OCI-LY3 (cell line): ENCODE data around the gene TBXA2R.

ENCODE experiments used
- H2AFZ ChIP-seq: fragments of 200-600, 300-600 bp; shearing (Covaris generic); 2 replicates; pipeline ENCODE4 v1.6.0; 2014; ENCODE audit warnings: antibody characterized with exemption, low read depth, low read length
- H3K27ac ChIP-seq: fragments of 200-600, 300-600 bp; sonication (generic); 2 replicates; pipeline ENCODE4 v1.5.1; 2014; ENCODE audit warnings: mild to moderate bottlenecking, low read length, moderate library complexity, mixed read lengths
- H3K27me3 ChIP-seq: fragments of 200-600, 300-600 bp; sonication (generic); 2 replicates; pipeline ENCODE4 v1.6.1; 2014; ENCODE audit warnings: low read depth, low read length, mixed read lengths
- H3K36me3 ChIP-seq: fragments of 200-600, 300-600 bp; sonication (generic); replicated peaks from 2 replicates; pipeline ENCODE3; 2014; ENCODE audit warnings: low read depth, low read length, mixed read lengths
- H3K4me1 ChIP-seq: fragments of 300-600, 200-600 bp; sonication (generic); 2 replicates; pipeline ENCODE4 v1.6.1; 2014; ENCODE audit warnings: low read length, mixed read lengths
- H3K4me2 ChIP-seq: fragments of 200-600, 300-600 bp; sonication (generic); 2 replicates; pipeline ENCODE4 v1.6.1; 2014; ENCODE audit warnings: low read length, mixed read lengths
- H3K4me3 ChIP-seq: fragments of 300-600, 200-600 bp; sonication (generic); 2 replicates; pipeline ENCODE4 v1.5.1; 2014; ENCODE audit warnings: antibody characterized with exemption, mild to moderate bottlenecking, low read length, moderate library complexity
- H3K79me2 ChIP-seq: fragments of 300-600, 200-600 bp; shearing (Covaris generic); 2 replicates; pipeline ENCODE4 v1.6.1; 2014; ENCODE audit warnings: mild to moderate bottlenecking, low read length, mixed read lengths
- H3K9ac ChIP-seq: fragments of 300-600, 200-600 bp; shearing (Covaris generic); 2 replicates; pipeline ENCODE4 v1.6.0; 2014; ENCODE audit warnings: mild to moderate bottlenecking, low read length, moderate library complexity
- H3K9me3 ChIP-seq: fragments of 200-600, 300-600 bp; shearing (Covaris generic); 2 replicates; pipeline ENCODE4 v1.6.1; 2014; ENCODE audit warnings: low read length, mixed read lengths; ENCODE audit not compliant: insufficient read depth
- H4K20me1 ChIP-seq: fragments of 200-600, 300-600 bp; sonication (generic); 2 replicates; pipeline ENCODE4 v1.6.1; 2016; ENCODE audit warnings: low read length, mixed read lengths; ENCODE audit not compliant: insufficient read depth
- EZH2phosphoT487 ChIP-seq: fragments of 200-600 bp; shearing (Covaris generic); IDR thresholded peaks from 2 replicates; pipeline ENCODE4 v1.6.1; 2018; ENCODE audit warnings: antibody characterized with exemption, mixed run types, low read depth
- TF ChIP-seq, protein P1 (sequence below): fragments of 200-600, 300-600 bp; sonication (generic); IDR thresholded peaks from 2 replicates; pipeline ENCODE4 v1.5.1; 2014; ENCODE audit warnings: antibody characterized with exemption, low read length, low read depth

Gene TBXA2R

GRCh38 chr19:3609779-3610719, 3.4 kb upstream of the TBXA2R start:
- Histone ChIP-seq H3K4me1 (peaks cover 4% of the 10 kb centered on the region), H3K27me3 (no peaks in the 10 kb centered on the region), H4K20me1 (no peaks in the 10 kb centered on the region), H3K4me3 (no peak overlapping the region), H3K9me3 (no peaks in the 10 kb centered on the region), H3K79me2 (no peaks in the 10 kb centered on the region), H3K27ac (no peak overlapping the region), H3K4me2 (no peak overlapping the region), H3K9ac (no peak overlapping the region), H2AFZ (no peak overlapping the region), H3K36me3 (peaks cover 8% of the 10 kb centered on the region)
- TF ChIP-seq EZH2phosphoT487: no peak
- TF ChIP-seq, protein P1, sequence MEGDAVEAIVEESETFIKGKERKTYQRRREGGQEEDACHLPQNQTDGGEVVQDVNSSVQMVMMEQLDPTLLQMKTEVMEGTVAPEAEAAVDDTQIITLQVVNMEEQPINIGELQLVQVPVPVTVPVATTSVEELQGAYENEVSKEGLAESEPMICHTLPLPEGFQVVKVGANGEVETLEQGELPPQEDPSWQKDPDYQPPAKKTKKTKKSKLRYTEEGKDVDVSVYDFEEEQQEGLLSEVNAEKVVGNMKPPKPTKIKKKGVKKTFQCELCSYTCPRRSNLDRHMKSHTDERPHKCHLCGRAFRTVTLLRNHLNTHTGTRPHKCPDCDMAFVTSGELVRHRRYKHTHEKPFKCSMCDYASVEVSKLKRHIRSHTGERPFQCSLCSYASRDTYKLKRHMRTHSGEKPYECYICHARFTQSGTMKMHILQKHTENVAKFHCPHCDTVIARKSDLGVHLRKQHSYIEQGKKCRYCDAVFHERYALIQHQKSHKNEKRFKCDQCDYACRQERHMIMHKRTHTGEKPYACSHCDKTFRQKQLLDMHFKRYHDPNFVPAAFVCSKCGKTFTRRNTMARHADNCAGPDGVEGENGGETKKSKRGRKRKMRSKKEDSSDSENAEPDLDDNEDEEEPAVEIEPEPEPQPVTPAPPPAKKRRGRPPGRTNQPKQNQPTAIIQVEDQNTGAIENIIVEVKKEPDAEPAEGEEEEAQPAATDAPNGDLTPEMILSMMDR: no peak

GRCh38 chr19:3608750-3609322, 2.2 kb upstream of the TBXA2R start:
- Histone ChIP-seq H3K4me2 (no peak overlapping the region), H3K4me3 (no peak overlapping the region), H3K9ac (no peak overlapping the region), H3K36me3 (peaks cover 8% of the 10 kb centered on the region), H4K20me1 (no peaks in the 10 kb centered on the region), H3K27me3 (no peaks in the 10 kb centered on the region), H3K4me1 (peaks cover 9% of the 10 kb centered on the region), H2AFZ (no peak overlapping the region), H3K9me3 (no peaks in the 10 kb centered on the region), H3K79me2 (no peaks in the 10 kb centered on the region), H3K27ac (no peak overlapping the region)
- TF ChIP-seq EZH2phosphoT487: no peak
- TF ChIP-seq, protein P1: no peak

- Histone ChIP-seq H3K79me2 (no peaks in the 10 kb centered on the region), H3K27me3 (no peaks in the 10 kb centered on the region), H3K4me2 (no peak overlapping the region), H3K4me3 (no peak overlapping the region), H3K9ac (no peak overlapping the region), H3K4me1 (peaks cover 9% of the 10 kb centered on the region), H4K20me1 (no peaks in the 10 kb centered on the region), H2AFZ (no peak overlapping the region), H3K9me3 (no peaks in the 10 kb centered on the region), H3K36me3 (peaks cover 8% of the 10 kb centered on the region), H3K27ac (no peak overlapping the region)
- no peak for TF ChIP-seq EZH2phosphoT487
- TF ChIP-seq, protein P1: no peak
Measured at GRCh38 chr19:3608079-3608641, 1.5 kb upstream of the TBXA2R start.
